Measurements from ENCODE around the gene PCDHA3. TPM values are rescaled to one million over a fixed set of nuclear protein-coding genes. Genes with fewer than 3 reads are reported as not detected.
"Not testable (repeated sequence)": the region's sequence is repeated elsewhere in the genome, so short reads cannot be mapped to it uniquely, and the experiment has no call there.

Gene PCDHA3
- total and polyA plus RNA-seq, 2 experiments from 2014 or later: 0.12 to 1.1 TPM

DNA sequence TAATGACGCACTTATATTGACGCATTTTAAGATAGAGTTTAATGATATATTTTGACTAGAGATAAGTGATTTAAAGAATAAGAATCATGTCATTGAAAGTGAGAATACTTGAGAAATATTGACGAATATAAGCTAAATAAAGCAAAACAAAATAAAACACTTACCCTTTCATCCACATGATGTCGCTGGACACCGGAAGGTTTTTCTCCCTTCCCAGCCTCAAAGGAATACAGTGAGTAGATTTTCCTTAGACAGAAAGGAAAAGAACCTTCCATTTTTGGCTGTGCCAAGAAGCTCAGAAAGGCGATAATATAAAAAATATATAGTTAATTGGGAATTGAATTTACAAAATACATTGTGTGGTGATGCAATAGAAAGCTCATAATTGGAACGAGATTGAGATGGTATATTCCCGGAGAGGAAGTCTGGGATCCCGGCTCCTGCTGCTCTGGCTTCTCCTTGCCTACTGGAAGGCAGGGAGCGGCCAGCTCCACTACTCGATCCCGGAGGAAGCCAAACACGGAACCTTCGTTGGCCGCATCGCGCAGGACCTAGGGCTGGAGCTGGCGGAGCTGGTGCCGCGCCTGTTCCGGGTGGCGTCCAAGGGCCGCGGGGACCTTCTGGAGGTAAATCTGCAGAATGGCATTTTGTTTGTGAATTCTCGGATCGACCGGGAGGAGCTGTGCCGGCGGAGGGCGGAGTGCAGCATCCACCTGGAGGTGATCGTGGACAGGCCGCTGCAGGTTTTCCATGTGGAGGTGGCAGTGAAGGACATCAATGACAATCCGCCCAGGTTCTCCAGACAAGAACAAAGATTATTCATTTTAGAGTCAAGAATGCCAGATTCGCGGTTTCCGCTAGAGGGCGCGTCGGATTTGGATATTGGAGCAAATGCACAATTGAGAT is 20.8 kb downstream of the PCDHA3 start, which contains the start of gene PCDHA5:
Gene PCDHA5 (plus strand): TSS at position 239 of the 906 bp plus-strand sequence.
- WGBS (ENCODE audit: low lambda C conversion rate, missing lambda C conversion rate): 97% methylated on average over 37 of the region's 39 CpGs
- DNase-seq (ENCODE audit: low spot score): no peak
- no peaks in the 10 kb centered on the region for H3K4me1 ChIP-seq (ENCODE audit: insufficient read depth)
- TF ChIP-seq EZH2 (IDR thresholded peaks at IDR 0.05; ENCODE audit: borderline replicate concordance): no peak
- no peaks in the 10 kb centered on the region for H3K9me2 ChIP-seq (replicated peaks; ENCODE audit: insufficient read depth)
- H3K4me3 ChIP-seq: no peak within 1 kb of the TSS
- H3K79me2 ChIP-seq: no peaks in the 10 kb centered on the region
- no peaks in the 10 kb centered on the region for H3K27me3 ChIP-seq
- H4K20me1 ChIP-seq (ENCODE audit: insufficient read depth, poor library complexity, severe bottlenecking): no peaks in the 10 kb centered on the region
- no peak within 1 kb of the TSS for H3K27ac ChIP-seq
- H3K36me3 ChIP-seq (replicated peaks; ENCODE audit: insufficient read depth, low read depth): no peaks in the 10 kb centered on the region
- H3K4me2 ChIP-seq: no peak within 1 kb of the TSS
- peaks cover 34% of the 10 kb centered on the region for H3K9me3 ChIP-seq (ENCODE audit: low read depth)
- H2AFZ ChIP-seq: no peak within 1 kb of the TSS

DNA sequence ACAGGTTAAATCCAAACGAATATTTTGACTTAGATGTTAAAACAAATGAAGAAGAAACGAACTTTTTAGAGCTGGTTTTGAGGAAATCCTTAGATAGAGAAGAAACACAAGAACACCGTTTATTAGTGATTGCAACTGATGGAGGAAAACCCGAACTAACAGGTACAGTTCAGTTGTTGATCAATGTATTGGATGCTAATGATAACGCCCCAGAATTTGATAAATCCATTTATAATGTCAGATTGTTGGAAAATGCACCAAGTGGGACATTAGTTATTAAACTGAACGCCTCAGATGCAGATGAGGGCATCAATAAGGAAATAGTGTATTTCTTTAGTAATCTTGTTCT is 21.4 kb downstream of the PCDHA3 start:
- TF ChIP-seq, protein P1, sequence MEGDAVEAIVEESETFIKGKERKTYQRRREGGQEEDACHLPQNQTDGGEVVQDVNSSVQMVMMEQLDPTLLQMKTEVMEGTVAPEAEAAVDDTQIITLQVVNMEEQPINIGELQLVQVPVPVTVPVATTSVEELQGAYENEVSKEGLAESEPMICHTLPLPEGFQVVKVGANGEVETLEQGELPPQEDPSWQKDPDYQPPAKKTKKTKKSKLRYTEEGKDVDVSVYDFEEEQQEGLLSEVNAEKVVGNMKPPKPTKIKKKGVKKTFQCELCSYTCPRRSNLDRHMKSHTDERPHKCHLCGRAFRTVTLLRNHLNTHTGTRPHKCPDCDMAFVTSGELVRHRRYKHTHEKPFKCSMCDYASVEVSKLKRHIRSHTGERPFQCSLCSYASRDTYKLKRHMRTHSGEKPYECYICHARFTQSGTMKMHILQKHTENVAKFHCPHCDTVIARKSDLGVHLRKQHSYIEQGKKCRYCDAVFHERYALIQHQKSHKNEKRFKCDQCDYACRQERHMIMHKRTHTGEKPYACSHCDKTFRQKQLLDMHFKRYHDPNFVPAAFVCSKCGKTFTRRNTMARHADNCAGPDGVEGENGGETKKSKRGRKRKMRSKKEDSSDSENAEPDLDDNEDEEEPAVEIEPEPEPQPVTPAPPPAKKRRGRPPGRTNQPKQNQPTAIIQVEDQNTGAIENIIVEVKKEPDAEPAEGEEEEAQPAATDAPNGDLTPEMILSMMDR (IDR thresholded peaks at IDR 0.05; ENCODE audit: poor library complexity): no peak
- TF ChIP-seq EZH2 (IDR thresholded peaks at IDR 0.05; ENCODE audit: borderline replicate concordance) (no peak), EZH2phosphoT487 (IDR thresholded peaks at IDR 0.05; ENCODE audit: low read depth, severe bottlenecking, unreplicated experiment) (no peak)
- Histone ChIP-seq H3K27ac (no peak overlapping the region), H3K27me3 (no peaks in the 10 kb centered on the region), H3K9me2 (replicated peaks; ENCODE audit: insufficient read depth) (no peaks in the 10 kb centered on the region), H3K79me2 (no peaks in the 10 kb centered on the region), H3K4me3 (no peak overlapping the region), H3K4me2 (no peak overlapping the region), H4K20me1 (ENCODE audit: insufficient read depth, poor library complexity, severe bottlenecking) (no peaks in the 10 kb centered on the region), H2AFZ (no peak overlapping the region), H3K36me3 (replicated peaks; ENCODE audit: insufficient read depth, low read depth) (no peaks in the 10 kb centered on the region), H3K9me3 (ENCODE audit: low read depth) (peaks cover 41% of the 10 kb centered on the region), H3K4me1 (ENCODE audit: insufficient read depth) (no peaks in the 10 kb centered on the region)
- no peak for DNase-seq (ENCODE audit: low spot score)
- WGBS (ENCODE audit: low lambda C conversion rate, missing lambda C conversion rate): 95% methylated on average over 6 of the region's 6 CpGs

DNA sequence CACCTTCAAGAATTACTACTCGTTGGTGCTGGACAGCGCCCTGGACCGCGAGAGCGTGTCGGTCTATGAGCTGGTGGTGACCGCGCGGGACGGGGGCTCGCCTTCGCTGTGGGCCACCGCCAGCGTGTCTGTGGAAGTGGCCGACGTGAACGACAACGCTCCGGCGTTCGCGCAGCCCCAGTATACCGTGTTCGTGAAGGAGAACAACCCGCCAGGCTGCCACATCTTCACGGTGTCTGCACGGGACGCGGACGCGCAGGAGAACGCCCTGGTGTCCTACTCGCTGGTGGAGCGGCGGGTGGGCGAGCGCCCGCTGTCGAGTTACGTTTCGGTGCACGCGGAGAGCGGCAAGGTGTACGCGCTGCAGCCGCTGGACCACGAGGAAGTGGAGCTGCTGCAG is 22.1 kb downstream of the PCDHA3 start:
- not testable (repeated sequence) for H3K4me3 ChIP-seq; H3K36me3 ChIP-seq (replicated peaks; ENCODE audit: insufficient read depth, low read depth); DNase-seq (ENCODE audit: low spot score); H2AFZ ChIP-seq; H3K27me3 ChIP-seq; H3K4me2 ChIP-seq; H4K20me1 ChIP-seq (ENCODE audit: insufficient read depth, poor library complexity, severe bottlenecking); H3K79me2 ChIP-seq; H3K27ac ChIP-seq; H3K9me2 ChIP-seq (replicated peaks; ENCODE audit: insufficient read depth); H3K4me1 ChIP-seq (ENCODE audit: insufficient read depth)
- H3K9me3 ChIP-seq (ENCODE audit: low read depth): peaks cover 47% of the 10 kb centered on the region
- 98% methylated on average over 48 of the region's 48 CpGs for WGBS (ENCODE audit: low lambda C conversion rate, missing lambda C conversion rate)

DNA sequence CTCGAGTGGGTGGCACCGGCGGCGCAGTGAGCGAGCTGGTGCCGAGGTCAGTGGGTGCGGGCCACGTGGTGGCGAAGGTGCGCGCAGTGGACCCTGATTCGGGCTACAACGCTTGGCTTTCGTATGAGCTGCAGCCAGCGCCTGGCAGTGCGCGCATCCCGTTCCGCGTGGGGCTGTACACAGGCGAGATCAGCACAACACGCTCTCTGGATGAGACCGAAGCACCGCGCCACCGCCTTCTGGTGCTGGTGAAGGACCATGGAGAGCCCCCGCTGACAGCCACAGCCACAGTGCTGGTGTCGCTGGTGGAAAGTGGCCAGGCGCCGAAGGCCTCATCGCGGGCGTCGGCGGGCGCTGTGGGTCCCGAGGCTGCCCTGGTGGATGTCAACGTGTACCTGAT is 22.6 kb downstream of the PCDHA3 start:
- H4K20me1 ChIP-seq (ENCODE audit: insufficient read depth, poor library complexity, severe bottlenecking): no peaks in the 10 kb centered on the region
- no peak overlapping the region for H3K4me3 ChIP-seq
- WGBS (ENCODE audit: low lambda C conversion rate, missing lambda C conversion rate): 98% methylated on average over 37 of the region's 38 CpGs
- peaks cover 47% of the 10 kb centered on the region for H3K9me3 ChIP-seq (ENCODE audit: low read depth)
- H3K36me3 ChIP-seq (replicated peaks; ENCODE audit: insufficient read depth, low read depth): no peaks in the 10 kb centered on the region
- no peaks in the 10 kb centered on the region for H3K4me1 ChIP-seq (ENCODE audit: insufficient read depth)
- H3K27ac ChIP-seq: no peak overlapping the region
- no peak for TF ChIP-seq EZH2 (IDR thresholded peaks at IDR 0.05; ENCODE audit: borderline replicate concordance)
- TF ChIP-seq, protein P1 (IDR thresholded peaks at IDR 0.05; ENCODE audit: poor library complexity): no peak
- no peak for TF ChIP-seq EZH2phosphoT487 (IDR thresholded peaks at IDR 0.05; ENCODE audit: low read depth, severe bottlenecking, unreplicated experiment)
- no peak overlapping the region for H3K4me2 ChIP-seq
- no peaks in the 10 kb centered on the region for H3K79me2 ChIP-seq
- no peaks in the 10 kb centered on the region for H3K9me2 ChIP-seq (replicated peaks; ENCODE audit: insufficient read depth)
- H3K27me3 ChIP-seq: no peaks in the 10 kb centered on the region
- DNase-seq (ENCODE audit: low spot score): no peak
- H2AFZ ChIP-seq: no peak overlapping the region

All from hepatocyte (in vitro differentiated cells).